Smooth muscle cell (in vitro differentiated cells): ENCODE data around the gene DUSP18. TPM values are rescaled to one million over a fixed set of nuclear protein-coding genes. Genes with fewer than 3 reads are reported as not detected.
A peak's percentile ranks its signal among the peaks of the same experiment; 100 is the strongest.

Experiments
- DNase-seq: peaks from one replicate; lab custom pipeline; 2025; ENCODE audit not compliant: unreplicated experiment; lab: John Stamatoyannopoulos, UW
- H2AFZ ChIP-seq: fragments of 200-600 bp; sonication (generic); 2 replicates; pipeline ENCODE4 v1.6.0; 2016; ENCODE audit warnings: antibody characterized with exemption, low read depth, mild to moderate bottlenecking
- H3F3A ChIP-seq: fragments of 200-600 bp; sonication (generic); 2 replicates; pipeline ENCODE4 v1.6.0; 2017; ENCODE audit warnings: antibody characterized with exemption, low read depth
- H3K27ac ChIP-seq: fragments of 200-600 bp; sonication (generic); 2 replicates; pipeline ENCODE4 v1.5.1; 2016; ENCODE audit warnings: low read depth, mild to moderate bottlenecking
- H3K27me3 ChIP-seq: fragments of 200-600 bp; sonication (generic); 2 replicates; pipeline ENCODE4 v1.6.1; 2016; ENCODE audit warnings: low read depth, mild to moderate bottlenecking
- H3K36me3 ChIP-seq: fragments of 200-600 bp; sonication (generic); 2 replicates; pipeline ENCODE4 v1.5.1; 2016; ENCODE audit warnings: low read depth
- H3K4me1 ChIP-seq: fragments of 200-600 bp; sonication (generic); 2 replicates; pipeline ENCODE4 v1.5.1; 2016; ENCODE audit warnings: low read depth
- H3K4me2 ChIP-seq: fragments of 200-600 bp; sonication (generic); 2 replicates; pipeline ENCODE4 v1.6.0; 2016; ENCODE audit warnings: mild to moderate bottlenecking
- H3K4me3 ChIP-seq: fragments of 200-600 bp; sonication (generic); 2 replicates; pipeline ENCODE4 v1.5.1; 2016; ENCODE audit warnings: mild to moderate bottlenecking
- H3K79me2 ChIP-seq: fragments of 200-600 bp; sonication (generic); 2 replicates; pipeline ENCODE4 v1.6.0; 2016; ENCODE audit warnings: low read depth, mild to moderate bottlenecking
- H3K9ac ChIP-seq: fragments of 200-600 bp; sonication (generic); 2 replicates; pipeline ENCODE4 v1.6.0; 2016; ENCODE audit warnings: low read depth
- H3K9me3 ChIP-seq: fragments of 200-600 bp; sonication (generic); replicated peaks from 2 replicates; pipeline ENCODE4 v1.5.1; 2016; ENCODE audit warnings: low read depth
- H4K20me1 ChIP-seq: fragments of 200-600 bp; sonication (generic); 2 replicates; pipeline ENCODE4 v1.6.0; 2016; ENCODE audit warnings: low read depth
- CTCF ChIP-seq: fragments of 200-600 bp; sonication (generic); IDR thresholded peaks from 2 replicates; pipeline ENCODE4 v1.5.1; 2017; ENCODE audit warnings: borderline replicate concordance, mild to moderate bottlenecking, antibody characterized with exemption; ENCODE audit not compliant: insufficient read depth, poor library complexity, severe bottlenecking
- WGBS: methylation state at CpG from one replicate; pipeline ENCODE4 v1.1.7; 2016; ENCODE audit warnings: low lambda C conversion rate; 5-methylcytosine and 5-hydroxymethylcytosine counted together
- polyA plus RNA-seq: library from polyadenylated mRNA; unstranded; fragments of >200 nt; fragmentation: Nextera tagmentation; extraction: Ambion mirVana; gene quantifications from 2 replicates; pipeline ENCODE4 v1.2.1, GENCODE V29; 2016
- total RNA-seq: library from RNA; depleted of rRNA; stranded (reverse); fragments of >200 nt; gene quantifications from 2 replicates; pipeline ENCODE4 v1.2.3, GENCODE V29; 2014

DUSP18 gene
- total and polyA plus RNA-seq, 2 experiments from 2014 or later, result 8.1 to 8.9 TPM

GRCh38 chr22:30695351-30695851 lies 27.7 kb upstream of the DUSP18 start:
- H3K79me2 ChIP-seq, result no peaks in the 10 kb centered on the region
- H3K4me1 ChIP-seq, result peaks cover 2% of the 10 kb centered on the region
- H3K27me3 ChIP-seq, result peaks cover 30% of the 10 kb centered on the region
- H2AFZ ChIP-seq, result no peak overlapping the region
- H4K20me1 ChIP-seq, result no peaks in the 10 kb centered on the region
- H3K27ac ChIP-seq, result no peak overlapping the region
- no peak for DNase-seq
- peak overlapping the region; percentile 97 for H3K4me2 ChIP-seq
- WGBS, result 65% methylated on average over 15 of the region's 15 CpGs
- H3F3A ChIP-seq, result no peaks in the 10 kb centered on the region
- H3K9me3 ChIP-seq, result no peaks in the 10 kb centered on the region
- peak overlapping the region; percentile 62 for H3K4me3 ChIP-seq
- no peak overlapping the region for H3K9ac ChIP-seq
- H3K36me3 ChIP-seq, result no peaks in the 10 kb centered on the region
- TF ChIP-seq CTCF, result no peak

- peaks cover 30% of the 10 kb centered on the region for H3K27me3 ChIP-seq
- H3K27ac ChIP-seq, result no peak within 1 kb of the TSS
- no peak for TF ChIP-seq CTCF
- peak within 1 kb of the TSS; percentile 64 for H3K4me3 ChIP-seq
- WGBS, result 4% methylated on average over 54 of the region's 88 CpGs
- H3K9ac ChIP-seq, result no peak within 1 kb of the TSS
- H4K20me1 ChIP-seq, result no peaks in the 10 kb centered on the region
- peak within 1 kb of the TSS; percentile 74 for H2AFZ ChIP-seq
- H3F3A ChIP-seq, result no peaks in the 10 kb centered on the region
- peak within 1 kb of the TSS; percentile 98 for H3K4me2 ChIP-seq
- no peaks in the 10 kb centered on the region for H3K79me2 ChIP-seq
- no peaks in the 10 kb centered on the region for H3K36me3 ChIP-seq
- H3K4me1 ChIP-seq, result peaks cover 2% of the 10 kb centered on the region
- H3K9me3 ChIP-seq, result no peaks in the 10 kb centered on the region
- DNase-seq, result no peak
Observed at GRCh38 chr22:30694640-30695350, 27.1 kb upstream of the DUSP18 start, which contains the start of gene OSBP2. TSS of gene OSBP2 (plus strand) at chr22:30694874. CDS start at chr22:30694910, 36 bp downstream.

GRCh38 chr22:30694171-30694639 lies 26.5 kb upstream of the DUSP18 start:
- no peaks in the 10 kb centered on the region for H3K9me3 ChIP-seq
- peaks cover 2% of the 10 kb centered on the region for H3K4me1 ChIP-seq
- H2AFZ ChIP-seq, result peak overlapping the region; percentile 74
- no peaks in the 10 kb centered on the region for H3K36me3 ChIP-seq
- no peaks in the 10 kb centered on the region for H3K79me2 ChIP-seq
- no peak overlapping the region for H3K9ac ChIP-seq
- H3K4me2 ChIP-seq, result peak overlapping the region; percentile 98
- TF ChIP-seq CTCF, result no peak
- H3K27ac ChIP-seq, result no peak overlapping the region
- H4K20me1 ChIP-seq, result no peaks in the 10 kb centered on the region
- 2% methylated on average over 22 of the region's 38 CpGs for WGBS
- peaks cover 30% of the 10 kb centered on the region for H3K27me3 ChIP-seq
- DNase-seq, result no peak
- peak overlapping the region; percentile 64 for H3K4me3 ChIP-seq
- no peaks in the 10 kb centered on the region for H3F3A ChIP-seq
